Gastroesophageal sphincter (tissue), 4 donors: ENCODE results near the gene PLEKHA1. TPM values are rescaled to one million over a fixed set of nuclear protein-coding genes. Genes with fewer than 3 reads are reported as not detected.

Source experiments
- ATAC-seq: fragments of 150-250 bp; one replicate; pipeline ENCODE4 v1.9.1; 2016; ENCODE audit warnings: mild to moderate bottlenecking, moderate library complexity
- H3K27ac ChIP-seq, 4 donors: fragments of 200-600 bp; sonication (generic) in 3 of 4; 1 replicate in 3 of 4; 2 replicates in 1 of 4; pipeline ENCODE4 v1.5.1; 2016 to 2019
- H3K27me3 ChIP-seq: fragments of 200-600 bp; sonication (generic); one replicate; pipeline ENCODE4 v1.5.1; 2019
- H3K36me3 ChIP-seq, 2 donors: fragments of 200-600 bp; sonication (generic); one replicate each; pipeline ENCODE4 v1.5.1; 2019; ENCODE audit warnings: control low read depth in 1 of 2
- H3K4me1 ChIP-seq, 3 donors: fragments of 200-600 bp; sonication (generic); 1 replicate in 2 of 3; 2 replicates in 1 of 3; pipeline ENCODE4 v1.5.1; 2016 to 2019; ENCODE audit warnings: control low read depth in 2 of 3
- H3K4me3 ChIP-seq, 2 donors: fragments of 200-600 bp; sonication (generic); one replicate each; pipeline ENCODE4 v1.5.1; 2019; ENCODE audit warnings: mild to moderate bottlenecking in 1 of 2, moderate library complexity in 1 of 2
- H3K9me3 ChIP-seq, 3 donors: fragments of 200-600 bp; sonication (generic); one replicate each; pipeline ENCODE4 v1.5.1; 2017 to 2019; ENCODE audit warnings: control low read depth in 2 of 3
- CTCF ChIP-seq, 4 experiments: fragments of 200-600 bp in 2 of 4; fragments of 450-650 bp in 2 of 4; sonication (generic) in 1 of 4; IDR thresholded peaks; one replicate each; pipeline ENCODE4 v1.5.1; 2017 to 2019; ENCODE audit warnings: antibody characterized with exemption in 4 of 4, mild to moderate bottlenecking in 2 of 4, moderate library complexity in 2 of 4
- EP300 ChIP-seq: sonication (generic); formaldehyde crosslinking; IDR thresholded peaks from one replicate; pipeline ENCODE4 v1.6.1; 2017; ENCODE audit warnings: antibody characterized with exemption, mild to moderate bottlenecking
- POLR2A ChIP-seq, 2 donors: fragments of 450-650 bp; IDR thresholded peaks; one replicate each; pipeline ENCODE4 v1.6.1; 2017; ENCODE audit warnings: antibody characterized with exemption in 2 of 2, mild to moderate bottlenecking in 2 of 2, moderate library complexity in 1 of 2
- POLR2AphosphoS5 ChIP-seq: sonication (generic); formaldehyde crosslinking; IDR thresholded peaks from one replicate; pipeline ENCODE4 v1.6.1; 2017; ENCODE audit warnings: antibody characterized with exemption
- WGBS, 2 donors: methylation state at CpG; one replicate each; pipeline ENCODE4 v1.1.5; 2018; ENCODE audit warnings: low coverage in 1 of 2; 5-methylcytosine and 5-hydroxymethylcytosine counted together
- total RNA-seq, 4 donors: library from RNA; depleted of rRNA; stranded (reverse); fragments of >200 nt; gene quantifications; one replicate each; pipeline ENCODE4 v1.1.0, GENCODE V29; 2016

Gene PLEKHA1
- total RNA-seq, 4 donors from 2014 or later = 62.1 to 125 (median 93.8) TPM

DNA sequence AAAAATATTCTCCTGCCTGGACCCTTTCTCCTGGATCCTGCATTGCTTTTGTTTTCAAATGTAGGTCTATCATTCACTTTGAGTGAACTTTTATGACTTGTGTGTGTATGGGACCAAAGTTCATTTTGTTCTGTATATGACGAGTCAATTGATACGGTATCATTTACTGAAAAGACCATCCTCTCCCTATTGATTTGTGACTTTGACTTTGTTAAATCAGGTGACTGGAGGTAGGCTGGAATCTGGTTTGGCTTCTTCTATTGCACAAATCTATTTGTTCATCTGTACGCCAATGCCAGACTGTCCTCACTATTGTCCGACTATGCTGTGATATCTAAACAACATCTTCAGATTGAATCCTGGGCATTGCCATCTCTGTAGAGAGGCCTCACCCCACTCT lies 74.6 kb downstream of the PLEKHA1 start:
- no peak for ATAC-seq
- Histone ChIP-seq H3K4me3 (no peak overlapping the region), H3K27ac (no peak overlapping the region), H3K36me3 (no peaks in the 10 kb centered on the region), H3K4me1 (peaks cover 0 to 14% (median 0%) of the 10 kb centered on the region in 3 donors), H3K27me3 (no peaks in the 10 kb centered on the region), H3K9me3 (no peaks in the 10 kb centered on the region)
- 83 to 89% methylated on average over 4 of the region's 4 CpGs for WGBS, 2 donors
- no peak for TF ChIP-seq POLR2A (IDR thresholded peaks at IDR 0.05)
- TF ChIP-seq CTCF (IDR thresholded peaks at IDR 0.05) = no peak
- TF ChIP-seq POLR2AphosphoS5 = no peak
- TF ChIP-seq EP300 = no peak

DNA sequence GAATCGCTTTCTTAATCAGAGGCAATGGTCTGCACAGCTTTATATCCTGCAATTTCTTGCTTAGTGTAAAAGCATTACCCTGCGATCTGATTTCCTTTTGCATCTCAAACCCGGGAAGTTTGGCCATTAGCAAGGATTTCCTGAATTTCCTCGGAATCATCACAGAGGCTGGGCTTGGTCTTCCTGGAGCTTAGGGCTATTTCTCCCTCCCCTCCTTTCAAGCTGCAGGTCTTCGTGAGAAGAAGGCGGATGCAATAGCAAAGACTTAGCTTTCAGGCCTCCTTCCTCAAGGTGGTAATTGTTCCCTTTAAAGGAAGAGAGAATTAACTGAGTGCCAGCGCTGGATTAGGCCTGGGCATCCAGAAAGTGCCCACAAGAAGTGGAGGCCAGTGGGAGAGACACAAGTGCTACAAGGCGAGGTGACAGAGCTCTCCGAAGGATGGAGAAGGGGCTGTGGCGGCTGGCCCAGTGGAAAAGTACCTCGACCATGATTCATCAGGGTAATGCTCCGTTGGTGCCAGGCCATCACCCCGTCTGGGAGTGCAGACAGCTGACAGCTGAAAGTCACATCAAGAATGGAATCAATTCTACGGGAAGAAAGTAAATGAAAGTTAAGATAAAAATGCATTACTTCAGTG lies 76.0 kb downstream of the PLEKHA1 start:
- TF ChIP-seq POLR2AphosphoS5 (no peak), POLR2A (IDR thresholded peaks at IDR 0.05) (no peak), CTCF (IDR thresholded peaks at IDR 0.05) (no peak), EP300 (no peak)
- H3K9me3 ChIP-seq = no peaks in the 10 kb centered on the region
- 80 to 82% methylated on average over 2 to 13 of the region's 14 CpGs for WGBS, 2 donors
- H3K4me1 ChIP-seq = peaks cover 0 to 14% (median 0%) of the 10 kb centered on the region in 3 donors
- no peaks in the 10 kb centered on the region for H3K36me3 ChIP-seq
- H3K27ac ChIP-seq = no peak overlapping the region
- ATAC-seq = no peak
- H3K27me3 ChIP-seq = no peaks in the 10 kb centered on the region
- no peak overlapping the region for H3K4me3 ChIP-seq

DNA sequence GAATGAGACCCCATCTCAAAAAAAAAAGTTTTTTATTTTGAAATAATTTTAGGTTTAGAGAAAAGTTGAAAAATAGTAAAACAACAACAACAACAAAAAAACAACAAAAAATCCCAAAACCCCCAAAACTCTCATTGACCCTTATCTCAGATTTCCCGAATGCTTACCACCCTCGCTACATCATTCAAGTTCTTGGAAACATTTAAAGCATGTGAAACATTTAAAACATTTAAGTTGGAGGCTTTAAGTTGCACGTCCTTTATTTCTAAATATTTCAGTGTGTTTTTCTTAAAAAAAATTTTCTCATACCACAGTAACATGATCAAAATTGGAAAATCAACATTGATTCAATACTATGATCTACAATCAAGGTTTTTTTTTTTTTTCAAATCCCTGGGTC lies 79.6 kb downstream of the PLEKHA1 start:
- no peak for TF ChIP-seq POLR2A (IDR thresholded peaks at IDR 0.05)
- TF ChIP-seq CTCF (IDR thresholded peaks at IDR 0.05) = no peak
- no peak for TF ChIP-seq EP300
- TF ChIP-seq POLR2AphosphoS5 = no peak
- Histone ChIP-seq H3K9me3 (no peaks in the 10 kb centered on the region), H3K36me3 (no peaks in the 10 kb centered on the region), H3K27ac (no peak overlapping the region), H3K4me3 (no peak overlapping the region), H3K27me3 (no peaks in the 10 kb centered on the region), H3K4me1 (peaks cover 0 to 6% (median 0%) of the 10 kb centered on the region in 3 donors)
- 78 to 88% methylated on average over 3 of the region's 3 CpGs for WGBS, 2 donors
- ATAC-seq = no peak

DNA sequence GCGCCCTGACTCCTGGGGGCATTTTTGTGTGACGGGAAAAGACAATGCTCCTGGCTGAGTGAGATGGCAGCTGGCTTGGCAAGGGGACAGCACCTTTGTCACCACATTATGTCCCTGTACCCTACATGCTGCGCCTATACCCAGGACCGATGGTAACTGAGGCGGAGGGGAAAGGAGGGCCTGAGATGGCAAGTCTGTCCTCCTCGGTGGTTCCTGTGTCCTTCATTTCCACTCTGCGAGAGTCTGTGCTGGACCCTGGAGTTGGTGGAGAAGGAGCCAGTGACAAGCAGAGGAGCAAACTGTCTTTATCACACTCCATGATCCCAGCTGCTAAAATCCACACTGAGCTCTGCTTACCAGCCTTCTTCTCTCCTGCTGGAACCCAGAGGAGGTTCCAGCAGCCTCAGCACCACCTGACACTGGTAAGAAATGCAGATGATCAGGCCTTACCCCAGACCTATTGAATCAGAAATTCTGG lies 80.1 kb downstream of the PLEKHA1 start, which contains the start of gene ARMS2:
Gene ARMS2 (plus strand): TSS at position 51 of the 478 bp plus-strand sequence. CDS start 75 bp downstream, at position 126.
- Histone ChIP-seq H3K36me3 (no peaks in the 10 kb centered on the region), H3K27me3 (no peaks in the 10 kb centered on the region), H3K4me3 (no peak within 1 kb of the TSS), H3K27ac (no peak within 1 kb of the TSS), H3K9me3 (no peaks in the 10 kb centered on the region), H3K4me1 (peaks cover 0 to 6% (median 0%) of the 10 kb centered on the region in 3 donors)
- TF ChIP-seq CTCF (IDR thresholded peaks at IDR 0.05) (no peak), POLR2A (IDR thresholded peaks at IDR 0.05) (no peak), EP300 (no peak), POLR2AphosphoS5 (no peak)
- 90% methylated on average over 2 of the region's 7 CpGs; no CpG with 5 or more reads in 1 of the 2 donors for WGBS, 2 donors
- no peak for ATAC-seq
